Skeletal muscle tissue (tissue), 4 donors: ENCODE results near the gene IMP3. TPM values are rescaled to one million over a fixed set of nuclear protein-coding genes. Genes with fewer than 3 reads are reported as not detected.
A peak's percentile ranks its signal among the peaks of the same experiment; 100 is the strongest.
"Not testable (repeated sequence)": the region's sequence is repeated elsewhere in the genome, so short reads cannot be mapped to it uniquely, and the experiment has no call there.

Experiments
- H3K27ac ChIP-seq: one replicate; pipeline ENCODE4 v1.7.0; 2013; ENCODE audit warnings: mild to moderate bottlenecking, low read depth, low read length, inconsistent platforms
- H3K27me3 ChIP-seq, 3 donors: one replicate each; pipeline ENCODE4 v1.7.0; 2013; ENCODE audit warnings: low read length in 3 of 3; ENCODE audit not compliant: control insufficient read depth in 3 of 3, insufficient read depth in 3 of 3
- H3K36me3 ChIP-seq, 3 donors: one replicate each; pipeline ENCODE4 v1.7.0; 2013; ENCODE audit warnings: low read length in 3 of 3; ENCODE audit not compliant: control insufficient read depth in 3 of 3, insufficient read depth in 3 of 3
- H3K4me1 ChIP-seq, 3 donors: one replicate each; pipeline ENCODE4 v1.7.0; 2013; ENCODE audit warnings: low read length in 3 of 3, mild to moderate bottlenecking in 3 of 3; ENCODE audit not compliant: control insufficient read depth in 3 of 3, insufficient read depth in 3 of 3
- H3K4me3 ChIP-seq, 3 donors: one replicate each; pipeline ENCODE4 v1.7.0; 2013; ENCODE audit warnings: low read length in 3 of 3
- H3K9ac ChIP-seq, 3 donors: one replicate each; pipeline ENCODE4 v1.7.0; 2013; ENCODE audit warnings: low read length in 3 of 3, mild to moderate bottlenecking in 3 of 3, moderate library complexity in 2 of 3, low read depth in 1 of 3
- H3K9me3 ChIP-seq, 3 donors: one replicate each; pipeline ENCODE4 v1.7.0; 2013; ENCODE audit warnings: low read length in 3 of 3; ENCODE audit not compliant: control insufficient read depth in 3 of 3
- total RNA-seq: library from RNA; depleted of rRNA; stranded (reverse); fragments of >200 nt; gene quantifications from one replicate; pipeline ENCODE4 v1.2.3, GENCODE V29; 2014
- donor health status: Osteomylitis.

Gene IMP3
- total RNA-seq, 1 donor from 2014 or later = 54.3 TPM

DNA sequence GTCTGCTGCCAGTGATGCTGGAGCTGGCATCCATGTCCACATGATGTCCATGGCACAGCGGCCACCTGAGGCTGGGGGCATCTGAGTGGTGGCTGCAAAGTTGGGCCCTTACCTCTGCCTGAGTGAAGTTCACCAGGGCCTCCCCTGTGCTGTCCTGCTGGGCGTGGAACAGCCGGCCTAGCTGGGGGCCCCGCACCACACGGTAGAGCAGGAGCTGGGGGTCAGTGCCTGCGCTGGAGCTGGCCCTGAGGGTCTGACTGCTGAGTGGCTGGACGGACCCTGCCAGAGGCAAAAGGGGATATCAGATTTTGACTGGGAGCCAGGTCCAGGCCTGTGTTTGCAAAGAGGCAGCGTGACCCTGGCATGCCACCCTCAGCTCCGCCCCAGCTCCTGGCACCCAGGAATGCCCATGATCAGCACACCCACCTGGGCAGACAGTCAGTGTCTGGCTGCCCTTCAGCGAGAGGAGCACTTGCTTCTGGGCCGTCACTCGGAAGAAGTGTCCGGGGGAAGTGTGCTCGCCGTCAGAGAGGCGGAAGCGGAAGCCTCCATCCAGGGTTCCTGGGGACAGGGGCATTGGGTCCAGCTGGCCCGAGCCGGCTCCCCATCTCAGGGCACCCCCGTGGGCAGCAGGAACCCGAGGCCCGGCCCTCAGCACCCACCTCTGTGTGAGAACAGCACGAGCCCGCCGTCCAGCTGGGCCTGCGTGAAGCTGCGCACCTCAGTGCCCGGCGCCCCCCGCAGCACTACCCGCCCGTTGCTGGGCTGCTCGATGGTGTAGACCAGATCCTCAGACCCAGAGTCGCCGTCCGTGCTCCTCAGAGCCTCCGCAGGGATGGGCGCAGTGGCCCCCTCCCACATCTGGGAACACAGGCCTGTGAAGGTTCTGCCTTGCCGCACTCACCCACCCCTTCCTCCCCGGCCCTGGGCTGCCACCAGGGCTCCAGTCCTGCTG lies 42.4 kb upstream of the IMP3 start:
- Histone ChIP-seq H3K9ac (no peak overlapping the region), H3K27me3 (no peaks in the 10 kb centered on the region), H3K4me3 (no peak overlapping the region), H3K36me3 (peaks cover 9 to 33% (median 11%) of the 10 kb centered on the region in 3 donors), H3K9me3 (no peaks in the 10 kb centered on the region), H3K27ac (no peak overlapping the region), H3K4me1 (peaks cover 0 to 2% (median 0%) of the 10 kb centered on the region in 3 donors)

DNA sequence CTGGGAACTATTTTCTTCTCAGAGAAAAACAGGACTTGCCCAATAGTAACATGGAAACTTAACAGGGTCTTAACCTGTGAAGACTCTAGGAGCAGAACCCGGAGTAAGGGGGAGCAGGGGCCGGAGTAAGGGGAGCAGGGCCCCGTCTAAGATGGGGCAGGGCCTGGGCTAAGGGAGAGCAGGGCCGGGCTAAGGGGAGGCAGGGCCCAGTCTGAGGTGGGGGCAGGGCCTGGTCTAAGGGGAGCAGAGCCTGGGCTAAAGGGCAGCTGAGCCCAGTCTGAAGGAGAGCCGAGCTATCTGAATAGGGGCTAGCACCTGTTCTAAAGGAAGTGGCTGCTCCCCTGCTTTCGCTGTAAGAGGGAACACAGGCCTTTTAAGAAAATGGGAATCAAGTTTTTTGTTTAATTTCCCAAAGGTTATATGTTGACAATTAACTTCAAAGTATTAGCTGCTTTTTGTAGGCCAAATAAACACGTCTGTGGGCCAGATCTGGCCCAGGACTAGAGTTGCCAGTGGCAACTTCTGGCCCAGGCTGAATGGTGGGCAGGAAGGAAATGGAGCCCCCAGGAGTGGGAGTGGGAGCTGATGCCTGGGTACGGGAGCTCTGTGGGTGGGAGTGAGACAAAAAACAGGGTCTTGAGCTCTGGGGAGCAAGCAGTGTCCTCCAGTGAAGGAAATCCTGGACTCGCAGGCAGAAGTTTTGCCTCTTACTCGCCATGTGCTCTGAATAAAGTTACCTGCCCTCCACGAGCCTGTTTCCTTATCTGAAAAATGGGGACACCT lies 40.2 kb upstream of the IMP3 start:
- Histone ChIP-seq H3K4me3 (no peak overlapping the region), H3K27me3 (no peaks in the 10 kb centered on the region), H3K4me1 (peaks cover 10 to 14% (median 11%) of the 10 kb centered on the region in 3 donors), H3K9ac (no peak overlapping the region), H3K27ac (no peak overlapping the region), H3K9me3 (no peaks in the 10 kb centered on the region), H3K36me3 (peaks cover 9 to 31% (median 11%) of the 10 kb centered on the region in 3 donors)

GRCh38 chr15:75678324-75678690 lies 38.3 kb upstream of the IMP3 start:
- Histone ChIP-seq H3K4me1 (peaks cover 28 to 33% (median 29%) of the 10 kb centered on the region in 3 donors), H3K36me3 (peaks cover 6 to 25% (median 6%) of the 10 kb centered on the region in 3 donors)
- H3K27me3 ChIP-seq, H3K9ac ChIP-seq, H3K27ac ChIP-seq, H3K9me3 ChIP-seq, H3K4me3 ChIP-seq: not testable (repeated sequence)

GRCh38 chr15:75677465-75678323 lies 37.7 kb upstream of the IMP3 start:
- peaks cover 34 to 39% (median 35%) of the 10 kb centered on the region in 3 donors for H3K4me1 ChIP-seq
- H3K27me3 ChIP-seq = no peaks in the 10 kb centered on the region
- H3K9me3 ChIP-seq = no peaks in the 10 kb centered on the region
- peaks cover 6 to 25% (median 6%) of the 10 kb centered on the region in 3 donors for H3K36me3 ChIP-seq
- H3K27ac ChIP-seq = no peak overlapping the region
- no peak overlapping the region for H3K9ac ChIP-seq
- no peak overlapping the region for H3K4me3 ChIP-seq

- H3K27me3 ChIP-seq = no peaks in the 10 kb centered on the region
- no peaks in the 10 kb centered on the region for H3K9me3 ChIP-seq
- peaks cover 41 to 48% (median 43%) of the 10 kb centered on the region in 3 donors for H3K4me1 ChIP-seq
- no peak overlapping the region for H3K27ac ChIP-seq
- H3K9ac ChIP-seq = no peak overlapping the region
- peaks cover 2 to 20% (median 6%) of the 10 kb centered on the region in 3 donors for H3K36me3 ChIP-seq
- H3K4me3 ChIP-seq = no peak overlapping the region
These were observed 36.9 kb upstream of the IMP3 start for GRCh38 chr15:75676688-75677464.

- H3K4me1 ChIP-seq = peaks cover 44 to 52% (median 45%) of the 10 kb centered on the region in 3 donors
These were observed 35.8 kb upstream of the IMP3 start for GRCh38 chr15:75675579-75676404.

DNA sequence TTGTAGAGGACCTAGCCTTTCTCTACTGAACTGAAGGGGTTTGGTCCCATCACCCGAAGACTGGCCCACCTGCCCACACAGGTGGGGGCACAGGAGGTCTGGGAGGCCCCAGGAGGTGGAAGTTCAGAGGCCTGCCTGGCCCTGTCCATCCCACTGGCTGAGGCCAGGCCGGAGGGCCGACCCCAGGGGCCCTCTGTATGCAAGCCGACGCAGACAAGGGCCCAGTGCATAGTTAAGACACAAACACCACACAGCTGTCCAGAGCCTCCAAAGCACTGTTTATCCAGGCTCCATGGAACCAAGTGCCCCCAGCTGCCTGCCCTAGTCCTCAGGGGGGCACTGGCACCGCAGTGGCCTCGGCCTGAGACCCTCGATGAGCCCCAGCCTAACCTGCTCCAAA lies 34.3 kb upstream of the IMP3 start:
- peaks cover 2 to 11% (median 2%) of the 10 kb centered on the region in 3 donors for H3K36me3 ChIP-seq
- peaks cover 44 to 56% (median 49%) of the 10 kb centered on the region in 3 donors for H3K4me1 ChIP-seq
- H3K27ac ChIP-seq = no peak overlapping the region

More at GRCh38 chr15:75675579-75676404, 35.8 kb upstream of the IMP3 start:
- H3K9me3 ChIP-seq = no peaks in the 10 kb centered on the region
- peaks cover 2 to 18% (median 2%) of the 10 kb centered on the region in 3 donors for H3K36me3 ChIP-seq
- H3K9ac ChIP-seq = peak overlapping the region in 2 of 3 donors; percentile 38 to 45
- H3K27me3 ChIP-seq = no peaks in the 10 kb centered on the region
- peak overlapping the region; percentile 12 for H3K27ac ChIP-seq
- peak overlapping the region in 1 of 3 donors; percentile 22 for H3K4me3 ChIP-seq

DNA sequence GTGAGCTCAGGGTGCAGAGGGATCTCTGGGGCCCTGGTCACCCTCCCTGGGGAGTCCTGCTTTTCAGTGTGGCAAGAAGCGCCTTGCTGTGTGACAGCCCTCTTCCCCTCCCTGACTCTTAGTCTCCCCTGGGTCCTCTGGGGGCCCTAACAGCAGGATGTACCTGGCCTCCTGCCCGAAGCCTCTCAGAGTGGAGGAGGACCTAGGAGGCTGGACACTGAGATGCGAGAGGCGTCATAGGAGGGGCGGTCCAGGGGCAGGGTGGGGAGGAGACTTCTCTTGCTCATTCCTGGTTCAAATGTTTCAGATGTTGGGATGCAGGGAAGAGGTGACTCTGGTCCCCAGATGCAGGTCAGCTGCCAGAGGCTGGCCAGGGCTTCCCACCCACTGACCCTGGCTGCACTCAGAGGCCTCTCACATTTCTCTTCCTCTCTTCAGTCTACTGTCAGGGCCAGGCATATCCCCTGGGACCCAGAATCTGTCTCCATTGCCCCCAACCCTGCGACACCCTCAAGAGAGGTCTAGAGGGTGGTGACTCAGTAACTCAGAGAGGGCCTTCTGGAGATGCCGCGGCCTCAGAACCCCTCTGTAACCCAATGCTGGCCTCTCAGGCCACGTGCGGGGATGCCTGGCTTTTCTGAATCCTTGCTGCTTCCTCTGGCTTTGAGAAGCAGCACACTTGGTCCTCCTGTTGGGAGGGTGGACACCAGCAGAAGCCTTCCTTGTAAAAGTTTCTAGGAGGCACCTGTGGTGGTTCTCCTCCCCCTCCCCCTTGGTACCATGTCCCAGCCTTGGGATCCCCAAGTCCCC lies 33.6 kb upstream of the IMP3 start:
- Histone ChIP-seq H3K27ac (peak overlapping the region; percentile 64), H3K27me3 (no peaks in the 10 kb centered on the region), H3K4me3 (peak overlapping the region in 1 of 3 donors; percentile 13), H3K9ac (peak overlapping the region; percentile 22 to 66 (median 29)), H3K9me3 (no peaks in the 10 kb centered on the region), H3K4me1 (peaks cover 44 to 56% (median 49%) of the 10 kb centered on the region in 3 donors), H3K36me3 (peaks cover 0 to 7% (median 2%) of the 10 kb centered on the region in 3 donors)

More for the DNA sequence above, 34.3 kb upstream of the IMP3 start:
- H3K9ac ChIP-seq = no peak overlapping the region
- H3K27me3 ChIP-seq = no peaks in the 10 kb centered on the region
- no peaks in the 10 kb centered on the region for H3K9me3 ChIP-seq
- no peak overlapping the region for H3K4me3 ChIP-seq
